Keratinocyte (primary cell): Measurements from ENCODE around the gene C1QTNF12. TPM values are rescaled to one million over a fixed set of nuclear protein-coding genes. Genes with fewer than 3 reads are reported as not detected.

Experiments used
- DNase-seq: peaks from one replicate; pipeline ENCODE4 v3.0.0-alpha.2; 2011; ENCODE audit warnings: low read depth, missing footprints, low spot score
- FAIRE-seq: peaks from 2 replicates; lab custom pipeline; 2011; peaks lifted over from hg19 to GRCh38; lab: Jason Lieb, UNC
- H2AFZ ChIP-seq: 2 replicates; pipeline ENCODE4 v1.6.0; 2012; ENCODE audit warnings: low read length, control low read depth, inconsistent platforms; ENCODE audit not compliant: control insufficient read depth
- H3K27ac ChIP-seq: 2 replicates; pipeline ENCODE4 v1.5.1; 2011; ENCODE audit warnings: low read length; ENCODE audit not compliant: control insufficient read depth, insufficient read depth
- H3K27me3 ChIP-seq: 3 replicates; pipeline ENCODE4 v1.6.0; 2011; ENCODE audit warnings: low read length; ENCODE audit not compliant: control insufficient read depth, insufficient read depth; ENCODE audit errors: extremely low read depth
- H3K36me3 ChIP-seq, 2 experiments: 2 replicates in 1 of 2; 3 replicates in 1 of 2; pipeline ENCODE4 v1.5.1; 2011; ENCODE audit warnings: low read length in 2 of 2, mild to moderate bottlenecking in 1 of 2; ENCODE audit not compliant: control insufficient read depth in 2 of 2, insufficient read depth in 2 of 2; ENCODE audit errors: extremely low read depth in 1 of 2
- H3K4me1 ChIP-seq: 3 replicates; pipeline ENCODE4 v1.5.1; 2011; ENCODE audit warnings: low read length; ENCODE audit not compliant: control insufficient read depth, insufficient read depth; ENCODE audit errors: extremely low read depth
- H3K4me2 ChIP-seq: 3 replicates; pipeline ENCODE4 v1.6.0; 2011; ENCODE audit warnings: low read depth, low read length; ENCODE audit not compliant: control insufficient read depth, insufficient read depth; ENCODE audit errors: extremely low read depth
- H3K4me3 ChIP-seq, 3 experiments: fragments of 200-600 bp in 1 of 3; sonication (generic) in 1 of 3; 2 replicates in 2 of 3; 3 replicates in 1 of 3; pipeline ENCODE4 v1.5.1; 2011 to 2016; ENCODE audit warnings: low read length in 3 of 3, mild to moderate bottlenecking in 3 of 3, control low read depth in 2 of 3, inconsistent platforms in 1 of 3, low read depth in 1 of 3, mixed read lengths in 1 of 3, mixed run types in 1 of 3, moderate library complexity in 1 of 3; ENCODE audit not compliant: control insufficient read depth in 2 of 3, insufficient read depth in 2 of 3; ENCODE audit errors: extremely low read depth in 1 of 3
- H3K79me2 ChIP-seq: 2 replicates; pipeline ENCODE4 v1.6.0; 2012; ENCODE audit warnings: low read length; ENCODE audit not compliant: control insufficient read depth, insufficient read depth
- H3K9ac ChIP-seq: 3 replicates; pipeline ENCODE4 v1.6.0; 2011; ENCODE audit warnings: low read length; ENCODE audit not compliant: control insufficient read depth, insufficient read depth; ENCODE audit errors: extremely low read depth
- H3K9me1 ChIP-seq: 3 replicates; pipeline ENCODE4 v1.6.0; 2011; ENCODE audit warnings: low read length; ENCODE audit not compliant: control insufficient read depth, insufficient read depth; ENCODE audit errors: extremely low read depth
- H3K9me3 ChIP-seq: 2 replicates; pipeline ENCODE4 v1.5.1; 2012; ENCODE audit warnings: low read depth, low read length; ENCODE audit not compliant: control insufficient read depth
- H4K20me1 ChIP-seq: 3 replicates; pipeline ENCODE4 v1.6.0; 2011; ENCODE audit warnings: low read length; ENCODE audit not compliant: control insufficient read depth, insufficient read depth; ENCODE audit errors: extremely low read depth
- CTCF ChIP-seq, 3 experiments: IDR thresholded peaks in 1 of 3; conservative IDR thresholded peaks in 1 of 3; optimal IDR thresholded peaks in 1 of 3; 2 replicates in 2 of 3; 3 replicates in 1 of 3; pipeline versions ENCODE3 to v1.5.1; 2011; ENCODE audit warnings: low read length in 3 of 3, mild to moderate bottlenecking in 3 of 3, moderate library complexity in 2 of 3, control low read depth in 1 of 3, inconsistent platforms in 1 of 3; ENCODE audit not compliant: insufficient read depth in 2 of 3; ENCODE audit errors: extremely low read depth in 1 of 3
- EZH2 ChIP-seq: IDR thresholded peaks from one replicate; pipeline ENCODE4 v1.6.1; 2012; ENCODE audit warnings: inconsistent platforms, mild to moderate bottlenecking, low read length, moderate library complexity
- dilution Hi-C: fragments of 300-500 bp; cut with MboI; formaldehyde crosslinking; loops from one replicate; pipeline ENCODE4 v1.7.0; 2020; ENCODE audit warnings: low sequenced_read_pairs; ENCODE audit not compliant: extremely low pct_ligation_motif_present
- polyA plus RNA-seq, 5 experiments: library from polyadenylated mRNA; depleted of rRNA in 3 of 5; stranded (reverse) in 3 of 5; stranded (forward) in 1 of 5; unstranded in 1 of 5; fragments of >200 nt; gene quantifications; 1 replicate in 1 of 5; 2 replicates in 3 of 5; 3 replicates in 1 of 5; pipeline versions ENCODE4 v1.2.1 to v1.2.3, GENCODE V29; 2011 to 2012; ENCODE audit warnings: missing spikeins in 2 of 5, low read depth in 1 of 5, low replicate concordance in 1 of 5

C1QTNF12 gene
- polyA plus RNA-seq, 1 donor (not counting 4 experiments of a cell fraction or from before 2014, with no cell fraction given): 0.18 TPM

GRCh38 chr1:1290238-1290731, 43.8 kb upstream of the C1QTNF12 start:
- no peaks in the 10 kb centered on the region for H3K79me2 ChIP-seq
- DNase-seq: no peak

GRCh38 chr1:1287288-1288110, 41.0 kb upstream of the C1QTNF12 start:
- Histone ChIP-seq H3K9me3 (no peaks in the 10 kb centered on the region), H4K20me1 (peaks cover 6% of the 10 kb centered on the region), H3K79me2 (no peaks in the 10 kb centered on the region), H3K9ac (no peak overlapping the region), H3K27me3 (peaks cover 5% of the 10 kb centered on the region), H3K9me1 (no peaks in the 10 kb centered on the region), H3K4me3 (no peak overlapping the region), H3K4me2 (no peak overlapping the region), H3K36me3 (no peaks in the 10 kb centered on the region), H3K4me1 (peaks cover 10% of the 10 kb centered on the region), H2AFZ (no peak overlapping the region), H3K27ac (no peak overlapping the region)
- TF ChIP-seq EZH2: no peak
- FAIRE-seq (no peak), DNase-seq (no peak)
- dilution Hi-C loops: no loop called here

More at GRCh38 chr1:1290238-1290731, 43.8 kb upstream of the C1QTNF12 start:
- H3K4me1 ChIP-seq: peaks cover 9% of the 10 kb centered on the region
- no peak overlapping the region for H3K4me3 ChIP-seq
- dilution Hi-C loops: no loop called here
- FAIRE-seq: peak; percentile 41
- no peak overlapping the region for H3K9ac ChIP-seq
- no peak overlapping the region for H3K4me2 ChIP-seq
- no peaks in the 10 kb centered on the region for H3K9me1 ChIP-seq
- peaks cover 5% of the 10 kb centered on the region for H3K27me3 ChIP-seq
- H3K36me3 ChIP-seq: no peaks in the 10 kb centered on the region
- TF ChIP-seq CTCF (optimal IDR thresholded peaks at IDR 0.05 in 1 of 3, IDR thresholded peaks at IDR 0.05 in 1 of 3, conservative IDR thresholded peaks at IDR 0.05 in 1 of 3; ENCODE audit: extremely low read depth in 1 of 3, insufficient read depth in 2 of 3, low read length in 3 of 3) (peak; percentile 55 to 93 (median 85)), EZH2 (no peak)
- no peaks in the 10 kb centered on the region for H3K9me3 ChIP-seq
- H4K20me1 ChIP-seq: peaks cover 6% of the 10 kb centered on the region
- H2AFZ ChIP-seq: no peak overlapping the region
- no peak overlapping the region for H3K27ac ChIP-seq
